DOHH2 (cell line): Measurements from ENCODE around the gene GBF1.

Experiments
- H3F3A ChIP-seq: fragments of 200-600 bp; sonication (generic), shearing (Covaris generic); 2 replicates; pipeline ENCODE4 v1.6.0; 2016; ENCODE audit warnings: antibody characterized with exemption, mild to moderate bottlenecking; ENCODE audit not compliant: control insufficient read depth, insufficient read depth
- H3K27ac ChIP-seq: fragments of 200-600 bp; sonication (generic); 2 replicates; pipeline ENCODE4 v1.5.1; 2014; ENCODE audit warnings: low read depth, mild to moderate bottlenecking, low read length, moderate library complexity
- H3K27me3 ChIP-seq: fragments of 200-600 bp; sonication (generic); 2 replicates; pipeline ENCODE4 v1.6.1; 2014; ENCODE audit warnings: mild to moderate bottlenecking, low read length, mixed read lengths; ENCODE audit not compliant: control insufficient read depth
- H3K36me3 ChIP-seq: fragments of 200-600 bp; sonication (generic); 2 replicates; pipeline ENCODE4 v1.6.1; 2014; ENCODE audit warnings: mild to moderate bottlenecking, low read length, moderate library complexity, mixed read lengths; ENCODE audit not compliant: control insufficient read depth
- H3K4me1 ChIP-seq: fragments of 200-600 bp; sonication (generic); 2 replicates; pipeline ENCODE4 v1.6.1; 2014; ENCODE audit warnings: mild to moderate bottlenecking, low read length, mixed read lengths; ENCODE audit not compliant: control insufficient read depth
- H3K4me2 ChIP-seq: fragments of 200-600 bp; sonication (generic); 2 replicates; pipeline ENCODE4 v1.6.0; 2014; ENCODE audit warnings: mild to moderate bottlenecking, low read length, moderate library complexity
- H3K4me3 ChIP-seq: fragments of 200-600 bp; sonication (generic); 2 replicates; pipeline ENCODE4 v1.5.1; 2014; ENCODE audit warnings: mild to moderate bottlenecking, low read length, mixed read lengths
- H3K79me2 ChIP-seq: fragments of 200-600 bp; sonication (generic); 2 replicates; pipeline ENCODE4 v1.6.1; 2014; ENCODE audit warnings: mild to moderate bottlenecking, low read length, mixed read lengths; ENCODE audit not compliant: control insufficient read depth
- H3K9me2 ChIP-seq: fragments of 200-600 bp; sonication (generic); replicated peaks from 2 replicates; pipeline ENCODE4 v1.6.1; 2014; ENCODE audit warnings: mild to moderate bottlenecking, low read length, mixed read lengths; ENCODE audit not compliant: control insufficient read depth
- H3K9me3 ChIP-seq: fragments of 200-600 bp; sonication (generic); 2 replicates; pipeline ENCODE4 v1.6.1; 2014; ENCODE audit warnings: antibody characterized with exemption, low read length, mixed read lengths; ENCODE audit not compliant: control insufficient read depth, insufficient read depth
- H4K20me1 ChIP-seq: fragments of 200-600 bp; sonication (generic); 2 replicates; pipeline ENCODE4 v1.6.0; 2014; ENCODE audit warnings: low read depth, mild to moderate bottlenecking, antibody characterized with exemption, low read length, moderate library complexity; ENCODE audit not compliant: control insufficient read depth, insufficient read depth
- CTCF ChIP-seq: fragments of 200-600 bp; sonication (generic); IDR thresholded peaks from one replicate; pipeline ENCODE4 v1.5.1; 2014; ENCODE audit warnings: antibody characterized with exemption, mild to moderate bottlenecking, low read depth, low read length; ENCODE audit not compliant: poor library complexity, severe bottlenecking
- EZH2phosphoT487 ChIP-seq: fragments of 200-600 bp; sonication (generic); IDR thresholded peaks from 2 replicates; pipeline ENCODE4 v1.6.1; 2017; ENCODE audit warnings: borderline replicate concordance, mild to moderate bottlenecking, antibody characterized with exemption, low read length, moderate library complexity, mixed read lengths

Gene GBF1

GRCh38 chr10:102311025-102311420 is 65.7 kb downstream of the GBF1 start:
- Histone ChIP-seq H3K4me2 (no peak overlapping the region), H3K27ac (no peak overlapping the region), H3K27me3 (no peaks in the 10 kb centered on the region)

DNA sequence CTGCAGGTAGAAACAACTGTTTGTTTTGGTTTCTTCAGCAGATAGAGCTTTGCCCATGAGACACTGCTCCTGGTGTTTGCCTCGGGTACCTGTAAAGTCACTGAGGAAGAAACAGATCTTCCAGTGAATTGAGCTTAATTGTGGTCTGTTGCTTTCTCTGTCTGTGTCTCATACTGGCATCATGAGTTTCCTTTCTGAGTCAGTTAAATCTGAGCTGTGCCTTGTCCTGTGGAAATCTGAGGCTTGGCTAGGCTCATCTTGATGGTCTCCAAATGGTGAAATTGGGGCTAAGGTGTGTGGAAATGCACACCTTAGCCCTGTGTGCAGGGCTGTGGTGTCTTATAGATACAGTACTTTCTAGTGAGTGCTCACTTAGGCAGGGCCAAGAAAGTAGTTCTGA is 67.4 kb downstream of the GBF1 start:
- H4K20me1 ChIP-seq, result peaks cover 9% of the 10 kb centered on the region; the same call in 1 of the 2 replicates
- H3K79me2 ChIP-seq, result peaks cover 38% of the 10 kb centered on the region
- H3K4me2 ChIP-seq, result no peak overlapping the region
- TF ChIP-seq EZH2phosphoT487 (no peak), CTCF (no peak)
- no peak overlapping the region for H3K4me3 ChIP-seq
- no peaks in the 10 kb centered on the region for H3K9me2 ChIP-seq
- H3K4me1 ChIP-seq, result no peaks in the 10 kb centered on the region
- no peaks in the 10 kb centered on the region for H3K27me3 ChIP-seq
- no peak overlapping the region for H3K27ac ChIP-seq
- no peaks in the 10 kb centered on the region for H3K36me3 ChIP-seq
- H3F3A ChIP-seq, result no peaks in the 10 kb centered on the region
- no peaks in the 10 kb centered on the region for H3K9me3 ChIP-seq

More at GRCh38 chr10:102311025-102311420, 65.7 kb downstream of the GBF1 start:
- no peaks in the 10 kb centered on the region for H3K36me3 ChIP-seq
- no peak overlapping the region for H3K4me3 ChIP-seq
- H3K4me1 ChIP-seq, result no peaks in the 10 kb centered on the region
- H3K9me3 ChIP-seq, result no peaks in the 10 kb centered on the region
- H3F3A ChIP-seq, result no peaks in the 10 kb centered on the region
- peaks cover 11% of the 10 kb centered on the region; the same call in 1 of the 2 replicates for H4K20me1 ChIP-seq
- no peak for TF ChIP-seq CTCF
- TF ChIP-seq EZH2phosphoT487, result no peak
- no peaks in the 10 kb centered on the region for H3K9me2 ChIP-seq
- H3K79me2 ChIP-seq, result peaks cover 38% of the 10 kb centered on the region

GRCh38 chr10:102313221-102313896 is 68.0 kb downstream of the GBF1 start:
- TF ChIP-seq EZH2phosphoT487, result no peak
- no peak for TF ChIP-seq CTCF
- no peaks in the 10 kb centered on the region for H3F3A ChIP-seq
- no peaks in the 10 kb centered on the region for H3K9me2 ChIP-seq
- no peaks in the 10 kb centered on the region for H3K36me3 ChIP-seq
- peaks cover 38% of the 10 kb centered on the region for H3K79me2 ChIP-seq
- no peak overlapping the region for H3K27ac ChIP-seq
- peaks cover 9% of the 10 kb centered on the region; the same call in 1 of the 2 replicates for H4K20me1 ChIP-seq
- H3K9me3 ChIP-seq, result no peaks in the 10 kb centered on the region
- H3K27me3 ChIP-seq, result no peaks in the 10 kb centered on the region
- H3K4me1 ChIP-seq, result no peaks in the 10 kb centered on the region
- no peak overlapping the region for H3K4me3 ChIP-seq
- no peak overlapping the region for H3K4me2 ChIP-seq
